HG03103 (cell line): ENCODE data around the gene ZNF429.
"Not testable (repeated sequence)": the region's sequence is repeated elsewhere in the genome, so short reads cannot be mapped to it uniquely, and the experiment has no call there.

ENCODE experiments used
- ATAC-seq: cut with Tn5 transposase; IDR thresholded peaks from one replicate; pipeline ENCODE4 v1.9.1; 2021; ENCODE audit warnings: low read depth; ENCODE audit not compliant: unreplicated experiment

ZNF429 gene

GRCh38 chr19:21512609-21513008 is 7.2 kb downstream of the ZNF429 start:
- ATAC-seq: not testable (repeated sequence)

GRCh38 chr19:21513651-21514050 is 8.2 kb downstream of the ZNF429 start:
- ATAC-seq: no peak

- ATAC-seq: no peak
These were observed 14.1 kb downstream of the ZNF429 start for GRCh38 chr19:21519488-21519887.

- no peak for ATAC-seq
These were observed 27.5 kb downstream of the ZNF429 start for GRCh38 chr19:21532904-21533303.

- ATAC-seq: not testable (repeated sequence)
These were observed 31.4 kb downstream of the ZNF429 start for GRCh38 chr19:21536741-21537290.

GRCh38 chr19:21559444-21559843 is 54.0 kb downstream of the ZNF429 start:
- ATAC-seq: no peak

GRCh38 chr19:21564406-21564805 is 59.0 kb downstream of the ZNF429 start:
- no peak for ATAC-seq

- ATAC-seq: no peak
These were observed 60.7 kb downstream of the ZNF429 start for GRCh38 chr19:21566073-21566472.

- not testable (repeated sequence) for ATAC-seq
These were observed 62.4 kb downstream of the ZNF429 start for GRCh38 chr19:21567806-21568205.

- ATAC-seq: no peak
These were observed 63.6 kb downstream of the ZNF429 start for GRCh38 chr19:21568816-21569493.

- no peak for ATAC-seq
These were observed 64.1 kb downstream of the ZNF429 start for GRCh38 chr19:21569494-21569865.

- ATAC-seq: no peak
These were observed 65.9 kb downstream of the ZNF429 start for GRCh38 chr19:21571316-21571715.

- no peak for ATAC-seq
These were observed 69.2 kb downstream of the ZNF429 start for GRCh38 chr19:21574607-21575006.

- ATAC-seq: no peak
These were observed 71.1 kb downstream of the ZNF429 start for GRCh38 chr19:21576481-21576880.

- no peak for ATAC-seq
These were observed 74.7 kb downstream of the ZNF429 start for GRCh38 chr19:21580101-21580500.

GRCh38 chr19:21580818-21581217 is 75.4 kb downstream of the ZNF429 start:
- ATAC-seq: no peak

GRCh38 chr19:21581646-21582240 is 76.3 kb downstream of the ZNF429 start:
- no peak for ATAC-seq

- ATAC-seq: no peak
These were observed 79.1 kb downstream of the ZNF429 start for GRCh38 chr19:21584537-21584936.

GRCh38 chr19:21585281-21585890 is 80.0 kb downstream of the ZNF429 start:
- no peak for ATAC-seq

GRCh38 chr19:21586311-21587116 is 81.1 kb downstream of the ZNF429 start:
- ATAC-seq: no peak

GRCh38 chr19:21587117-21587461 is 81.7 kb downstream of the ZNF429 start:
- ATAC-seq: no peak
